Measurements from ENCODE around the gene RPS17. TPM values are rescaled to one million over a fixed set of nuclear protein-coding genes. Genes with fewer than 3 reads are reported as not detected.

Gene RPS17
- total RNA-seq, 6 experiments from 2014 or later = 503 to 807 (median 550) TPM

DNA sequence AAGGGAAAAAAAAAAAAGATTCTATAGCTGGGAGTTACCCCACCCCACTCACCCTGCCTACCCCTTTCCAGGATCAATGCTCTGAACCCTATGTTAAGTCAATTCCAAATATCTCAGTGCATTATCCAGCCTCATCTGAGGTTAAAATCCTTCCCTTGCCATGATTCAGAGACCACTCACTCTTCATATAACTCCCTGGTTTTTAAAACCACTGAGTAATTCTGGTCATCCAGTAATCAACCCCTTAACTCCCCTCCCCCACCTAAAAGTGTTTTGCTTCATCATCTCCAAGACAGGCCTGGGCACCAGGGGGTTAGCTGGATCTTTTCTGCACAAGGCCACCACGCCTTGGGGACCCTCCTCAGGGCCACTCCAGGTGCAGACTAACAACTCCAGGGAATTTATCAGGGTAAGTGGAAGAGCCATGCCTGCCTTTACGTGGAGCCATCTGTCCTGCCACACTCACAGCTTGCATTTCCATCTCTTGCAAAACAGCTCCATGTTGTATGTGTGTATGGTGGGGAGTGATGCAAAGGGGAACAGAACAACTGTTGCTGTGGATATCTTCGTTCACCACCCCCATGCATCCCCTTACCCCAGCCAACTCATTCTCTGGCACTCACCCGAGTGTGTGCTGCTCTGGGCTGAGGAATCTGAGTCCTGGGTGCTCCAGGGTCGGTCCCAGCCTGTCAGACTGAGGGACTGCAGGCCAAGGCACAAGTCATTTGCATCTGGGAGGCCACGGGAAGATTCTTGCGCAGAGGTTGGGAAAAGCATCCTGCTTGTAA, 30.7 kb upstream of the RPS17 start:
- intact Hi-C loops (cut with DNase I) = no loop called here
- WGBS (ENCODE audit: insufficient coverage, low coverage, low lambda C conversion rate, missing lambda C conversion rate) = 24% methylated on average over 4 of the region's 7 CpGs
- H3K27ac ChIP-seq = no peak overlapping the region

DNA sequence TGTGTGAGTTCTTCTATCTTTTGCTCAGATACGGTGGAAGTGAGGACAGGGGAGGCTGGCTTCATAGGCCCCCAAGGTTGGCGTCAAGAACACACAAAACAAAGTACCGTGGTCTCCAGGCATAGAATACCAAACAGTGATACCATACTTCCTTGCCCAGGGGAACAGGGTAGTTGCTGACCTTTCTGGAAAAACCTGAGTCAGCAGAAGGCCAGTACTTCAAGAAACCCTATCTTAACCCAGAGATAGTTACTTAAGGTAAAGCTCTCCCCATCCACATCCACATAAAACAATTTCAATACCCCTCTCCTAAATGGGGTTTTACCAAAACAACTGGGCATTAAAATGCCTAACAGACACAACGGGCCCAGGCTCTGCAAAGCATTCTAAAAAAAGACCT, 29.6 kb upstream of the RPS17 start:
- WGBS (ENCODE audit: insufficient coverage, low coverage, low lambda C conversion rate, missing lambda C conversion rate) = 65% methylated on average over 2 of the region's 4 CpGs
- H3K27ac ChIP-seq = no peak overlapping the region
- intact Hi-C loops (cut with DNase I) = no loop called here
- DNase-seq (no peak), ATAC-seq (no peak)
- no peak overlapping the region for H3K4me3 ChIP-seq
- no peaks in the 10 kb centered on the region for H3K4me1 ChIP-seq
- H3K36me3 ChIP-seq = no peaks in the 10 kb centered on the region
- H3K27me3 ChIP-seq = no peaks in the 10 kb centered on the region
- TF ChIP-seq, protein P1, sequence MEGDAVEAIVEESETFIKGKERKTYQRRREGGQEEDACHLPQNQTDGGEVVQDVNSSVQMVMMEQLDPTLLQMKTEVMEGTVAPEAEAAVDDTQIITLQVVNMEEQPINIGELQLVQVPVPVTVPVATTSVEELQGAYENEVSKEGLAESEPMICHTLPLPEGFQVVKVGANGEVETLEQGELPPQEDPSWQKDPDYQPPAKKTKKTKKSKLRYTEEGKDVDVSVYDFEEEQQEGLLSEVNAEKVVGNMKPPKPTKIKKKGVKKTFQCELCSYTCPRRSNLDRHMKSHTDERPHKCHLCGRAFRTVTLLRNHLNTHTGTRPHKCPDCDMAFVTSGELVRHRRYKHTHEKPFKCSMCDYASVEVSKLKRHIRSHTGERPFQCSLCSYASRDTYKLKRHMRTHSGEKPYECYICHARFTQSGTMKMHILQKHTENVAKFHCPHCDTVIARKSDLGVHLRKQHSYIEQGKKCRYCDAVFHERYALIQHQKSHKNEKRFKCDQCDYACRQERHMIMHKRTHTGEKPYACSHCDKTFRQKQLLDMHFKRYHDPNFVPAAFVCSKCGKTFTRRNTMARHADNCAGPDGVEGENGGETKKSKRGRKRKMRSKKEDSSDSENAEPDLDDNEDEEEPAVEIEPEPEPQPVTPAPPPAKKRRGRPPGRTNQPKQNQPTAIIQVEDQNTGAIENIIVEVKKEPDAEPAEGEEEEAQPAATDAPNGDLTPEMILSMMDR (IDR thresholded peaks at IDR 0.05) = no peak
- no peak for TF ChIP-seq POLR2A (IDR thresholded peaks at IDR 0.05)
- no peaks in the 10 kb centered on the region for H3K9me3 ChIP-seq

More for the DNA sequence above, 30.7 kb upstream of the RPS17 start:
- no peak for ATAC-seq
- H3K36me3 ChIP-seq = no peaks in the 10 kb centered on the region
- no peaks in the 10 kb centered on the region for H3K4me1 ChIP-seq
- no peaks in the 10 kb centered on the region for H3K27me3 ChIP-seq
- no peak for DNase-seq
- TF ChIP-seq, protein P1 (IDR thresholded peaks at IDR 0.05) = no peak
- no peak for TF ChIP-seq POLR2A (IDR thresholded peaks at IDR 0.05)
- H3K9me3 ChIP-seq = no peaks in the 10 kb centered on the region
- H3K4me3 ChIP-seq = no peak overlapping the region

DNA sequence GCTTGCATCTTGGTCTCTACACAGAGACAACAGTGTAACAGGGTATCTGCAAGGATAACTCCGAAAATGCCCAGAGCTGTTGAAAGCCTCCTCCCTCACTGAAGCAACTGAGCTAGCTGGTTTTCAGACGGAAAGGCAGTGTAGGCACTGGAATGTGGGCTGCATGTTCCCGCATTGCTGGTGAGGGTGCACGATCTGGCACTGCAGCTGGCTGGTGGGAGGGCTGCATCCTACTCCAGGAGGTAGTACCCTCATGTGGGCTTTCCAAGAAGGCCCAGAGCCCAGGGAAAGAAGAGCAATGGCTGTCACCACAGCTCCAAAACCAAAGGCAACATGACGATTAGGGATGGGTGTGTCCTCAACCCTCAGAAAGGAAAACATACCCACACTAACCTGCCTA, 28.7 kb upstream of the RPS17 start:
- TF ChIP-seq POLR2A (IDR thresholded peaks at IDR 0.05) = no peak
- TF ChIP-seq, protein P1 (IDR thresholded peaks at IDR 0.05) = no peak
- intact Hi-C loops (cut with DNase I) = no loop called here
- no peak overlapping the region for H3K27ac ChIP-seq

DNA sequence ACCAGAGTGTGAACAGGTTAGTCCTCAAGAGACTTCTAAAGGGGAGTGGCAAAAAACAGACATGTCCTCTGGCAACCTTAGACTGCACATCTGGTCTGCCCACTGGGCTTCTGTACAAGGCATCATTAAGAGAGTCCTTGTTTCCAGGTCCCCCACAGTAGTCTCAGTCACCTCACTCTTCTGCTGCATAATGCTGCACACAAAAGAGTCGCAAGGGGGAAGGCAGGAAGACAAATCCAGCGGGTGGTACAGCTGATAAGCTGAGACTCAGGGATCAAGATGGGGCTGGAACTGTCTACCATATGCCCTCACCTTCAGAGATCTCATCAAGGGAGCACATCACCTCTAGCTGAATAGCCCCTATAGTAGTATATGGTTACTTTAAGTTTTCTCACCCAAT, 27.4 kb upstream of the RPS17 start:
- no peaks in the 10 kb centered on the region for H3K4me1 ChIP-seq
- WGBS (ENCODE audit: insufficient coverage, low coverage, low lambda C conversion rate, missing lambda C conversion rate) = 45% methylated on average over 2 of the region's 2 CpGs
- no peak for TF ChIP-seq POLR2A (IDR thresholded peaks at IDR 0.05)
- TF ChIP-seq, protein P1 (IDR thresholded peaks at IDR 0.05) = no peak
- DNase-seq (no peak), ATAC-seq (no peak)
- no peak overlapping the region for H3K4me3 ChIP-seq
- no peaks in the 10 kb centered on the region for H3K9me3 ChIP-seq
- intact Hi-C loops (cut with DNase I) = no loop called here
- H3K36me3 ChIP-seq = no peaks in the 10 kb centered on the region
- H3K27me3 ChIP-seq = no peaks in the 10 kb centered on the region
- H3K27ac ChIP-seq = no peak overlapping the region

More for the DNA sequence above, 28.7 kb upstream of the RPS17 start:
- ATAC-seq (no peak), DNase-seq (no peak)
- Histone ChIP-seq H3K27me3 (no peaks in the 10 kb centered on the region), H3K9me3 (no peaks in the 10 kb centered on the region), H3K4me1 (no peaks in the 10 kb centered on the region), H3K36me3 (no peaks in the 10 kb centered on the region), H3K4me3 (no peak overlapping the region)
- WGBS (ENCODE audit: insufficient coverage, low coverage, low lambda C conversion rate, missing lambda C conversion rate) = 65% methylated on average over 5 of the region's 5 CpGs
